Rectal smooth muscle tissue (tissue), 1 donor: Measurements from ENCODE around the gene ARMS2.

Experiments used
- H3K27ac ChIP-seq: one replicate; pipeline ENCODE4 v1.7.0; 2013; ENCODE audit warnings: low read depth, low read length, inconsistent platforms
- H3K27me3 ChIP-seq: one replicate; pipeline ENCODE4 v1.7.0; 2013; ENCODE audit warnings: low read length; ENCODE audit not compliant: control insufficient read depth, insufficient read depth
- H3K36me3 ChIP-seq: one replicate; pipeline ENCODE4 v1.7.0; 2013; ENCODE audit warnings: low read length; ENCODE audit not compliant: control insufficient read depth, insufficient read depth
- H3K4me1 ChIP-seq: one replicate; pipeline ENCODE4 v1.7.0; 2013; ENCODE audit warnings: low read length; ENCODE audit not compliant: control insufficient read depth, insufficient read depth
- H3K4me3 ChIP-seq: one replicate; pipeline ENCODE4 v1.7.0; 2013; ENCODE audit warnings: low read length
- H3K9ac ChIP-seq: one replicate; pipeline ENCODE4 v1.7.0; 2013; ENCODE audit warnings: low read length

The ARMS2 gene, protein sequence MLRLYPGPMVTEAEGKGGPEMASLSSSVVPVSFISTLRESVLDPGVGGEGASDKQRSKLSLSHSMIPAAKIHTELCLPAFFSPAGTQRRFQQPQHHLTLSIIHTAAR

DNA sequence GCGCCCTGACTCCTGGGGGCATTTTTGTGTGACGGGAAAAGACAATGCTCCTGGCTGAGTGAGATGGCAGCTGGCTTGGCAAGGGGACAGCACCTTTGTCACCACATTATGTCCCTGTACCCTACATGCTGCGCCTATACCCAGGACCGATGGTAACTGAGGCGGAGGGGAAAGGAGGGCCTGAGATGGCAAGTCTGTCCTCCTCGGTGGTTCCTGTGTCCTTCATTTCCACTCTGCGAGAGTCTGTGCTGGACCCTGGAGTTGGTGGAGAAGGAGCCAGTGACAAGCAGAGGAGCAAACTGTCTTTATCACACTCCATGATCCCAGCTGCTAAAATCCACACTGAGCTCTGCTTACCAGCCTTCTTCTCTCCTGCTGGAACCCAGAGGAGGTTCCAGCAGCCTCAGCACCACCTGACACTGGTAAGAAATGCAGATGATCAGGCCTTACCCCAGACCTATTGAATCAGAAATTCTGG is at the start of gene ARMS2:
Gene ARMS2 (plus strand): TSS at position 51 of the 478 bp plus-strand sequence. CDS start 75 bp downstream, at position 126.
- Histone ChIP-seq H3K27ac (no peak within 1 kb of the TSS), H3K4me1 (no peaks in the 10 kb centered on the region), H3K4me3 (no peak within 1 kb of the TSS), H3K9ac (no peak within 1 kb of the TSS), H3K36me3 (no peaks in the 10 kb centered on the region), H3K27me3 (peaks cover 12% of the 10 kb centered on the region)

DNA sequence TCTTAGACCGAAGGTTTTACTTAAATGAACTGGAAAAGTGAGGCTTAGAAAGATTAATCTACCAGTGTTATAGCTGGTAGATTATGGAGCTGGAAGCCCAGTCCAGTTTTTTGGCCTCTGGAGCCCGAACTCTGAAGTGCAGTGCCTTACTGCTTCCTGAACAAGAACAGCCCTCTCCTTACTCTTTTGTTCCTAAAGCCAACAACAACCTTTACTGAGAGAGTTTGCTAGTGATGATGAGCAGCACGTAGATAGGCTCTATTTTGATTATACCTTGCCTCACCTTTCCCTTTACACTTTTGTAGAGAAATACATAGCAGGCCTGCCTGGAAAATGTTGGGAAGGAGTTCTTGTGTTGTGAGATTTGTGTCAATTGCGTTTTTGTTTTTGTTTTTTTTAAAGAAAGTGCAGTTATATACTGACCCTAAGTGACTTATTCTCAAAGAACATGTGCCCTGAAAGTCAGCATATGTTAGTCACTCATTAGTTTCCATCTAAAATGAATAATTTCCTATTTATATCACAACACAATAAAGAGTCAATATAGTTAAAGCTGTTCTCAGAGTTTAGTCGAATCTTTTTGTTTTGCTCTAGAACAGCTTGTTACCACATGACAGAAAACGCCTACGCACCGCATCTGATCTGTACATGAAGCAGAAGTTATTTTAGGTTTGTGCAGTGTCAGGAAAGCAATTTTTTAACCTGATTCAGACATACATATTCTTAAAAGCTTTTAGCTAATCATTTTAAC is 46.9 kb upstream of the ARMS2 start:
- peaks cover 3% of the 10 kb centered on the region for H3K36me3 ChIP-seq
- H3K9ac ChIP-seq: no peak overlapping the region
- no peaks in the 10 kb centered on the region for H3K4me1 ChIP-seq
- H3K4me3 ChIP-seq: no peak overlapping the region
- no peak overlapping the region for H3K27ac ChIP-seq
- no peaks in the 10 kb centered on the region for H3K27me3 ChIP-seq

DNA sequence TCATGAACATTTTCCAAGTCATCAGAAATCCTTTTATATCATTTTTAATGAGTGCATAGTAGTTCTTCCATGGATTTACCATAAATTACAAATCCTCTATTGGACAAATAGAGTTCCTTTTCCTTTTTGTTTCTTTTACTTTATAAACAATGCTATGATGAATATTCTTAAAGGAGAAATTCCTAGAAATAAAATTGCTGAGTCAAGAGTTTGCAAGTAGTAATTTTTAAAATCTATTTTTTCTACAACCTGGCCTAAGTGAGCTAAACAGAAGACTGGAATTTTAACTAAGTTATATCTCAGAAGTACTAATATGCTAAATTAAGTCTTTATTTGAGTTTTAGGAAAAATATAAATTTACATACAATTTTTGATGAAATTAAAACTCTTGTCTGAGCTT is 41.1 kb upstream of the ARMS2 start:
- Histone ChIP-seq H3K27me3 (no peaks in the 10 kb centered on the region), H3K4me3 (no peak overlapping the region), H3K27ac (no peak overlapping the region), H3K9ac (no peak overlapping the region), H3K4me1 (no peaks in the 10 kb centered on the region), H3K36me3 (peaks cover 4% of the 10 kb centered on the region)

DNA sequence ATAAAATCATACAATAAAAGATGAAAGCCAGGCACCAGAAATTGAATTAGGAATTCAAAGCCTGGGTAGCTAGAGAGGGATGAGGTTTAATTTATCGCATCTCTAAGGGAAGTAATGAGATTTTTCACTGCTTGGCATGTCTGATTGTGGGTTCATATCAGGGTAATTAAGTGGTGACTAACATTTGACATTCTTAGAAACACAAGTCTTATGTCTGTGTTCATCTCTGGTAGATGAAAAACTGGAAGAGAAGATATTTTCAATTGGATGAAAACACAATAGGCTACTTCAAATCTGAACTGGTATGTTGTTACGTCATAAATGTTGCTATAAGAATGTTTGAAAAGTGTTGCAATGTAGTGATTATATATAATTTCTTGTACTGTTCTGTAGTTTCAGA is 36.8 kb upstream of the ARMS2 start:
- H3K9ac ChIP-seq: no peak overlapping the region
- no peak overlapping the region for H3K27ac ChIP-seq
- H3K27me3 ChIP-seq: no peaks in the 10 kb centered on the region
- H3K4me3 ChIP-seq: no peak overlapping the region
- peaks cover 9% of the 10 kb centered on the region for H3K4me1 ChIP-seq
- H3K36me3 ChIP-seq: peaks cover 5% of the 10 kb centered on the region

DNA sequence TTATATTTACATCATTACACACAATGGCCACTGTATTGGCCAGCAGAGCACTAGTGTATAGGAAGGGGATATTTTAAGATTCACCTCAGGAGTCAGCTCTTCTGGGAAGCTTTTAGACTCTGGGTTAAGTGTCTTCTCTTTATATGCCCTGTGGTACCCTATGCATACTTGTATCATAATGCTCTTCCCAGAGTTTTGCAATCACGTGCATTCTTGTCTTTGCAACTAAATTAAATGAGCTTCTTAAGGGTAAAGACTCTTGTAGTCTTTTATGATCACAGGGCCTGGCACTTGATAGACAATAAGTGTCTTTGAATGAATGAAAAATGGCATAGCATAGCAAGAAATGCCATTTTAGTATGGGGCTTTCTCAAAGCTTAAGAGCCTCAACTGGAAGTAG is 35.4 kb upstream of the ARMS2 start:
- no peak overlapping the region for H3K27ac ChIP-seq
- no peak overlapping the region for H3K4me3 ChIP-seq
- peaks cover 9% of the 10 kb centered on the region for H3K4me1 ChIP-seq
- H3K27me3 ChIP-seq: no peaks in the 10 kb centered on the region
- H3K36me3 ChIP-seq: peaks cover 3% of the 10 kb centered on the region
- no peak overlapping the region for H3K9ac ChIP-seq

DNA sequence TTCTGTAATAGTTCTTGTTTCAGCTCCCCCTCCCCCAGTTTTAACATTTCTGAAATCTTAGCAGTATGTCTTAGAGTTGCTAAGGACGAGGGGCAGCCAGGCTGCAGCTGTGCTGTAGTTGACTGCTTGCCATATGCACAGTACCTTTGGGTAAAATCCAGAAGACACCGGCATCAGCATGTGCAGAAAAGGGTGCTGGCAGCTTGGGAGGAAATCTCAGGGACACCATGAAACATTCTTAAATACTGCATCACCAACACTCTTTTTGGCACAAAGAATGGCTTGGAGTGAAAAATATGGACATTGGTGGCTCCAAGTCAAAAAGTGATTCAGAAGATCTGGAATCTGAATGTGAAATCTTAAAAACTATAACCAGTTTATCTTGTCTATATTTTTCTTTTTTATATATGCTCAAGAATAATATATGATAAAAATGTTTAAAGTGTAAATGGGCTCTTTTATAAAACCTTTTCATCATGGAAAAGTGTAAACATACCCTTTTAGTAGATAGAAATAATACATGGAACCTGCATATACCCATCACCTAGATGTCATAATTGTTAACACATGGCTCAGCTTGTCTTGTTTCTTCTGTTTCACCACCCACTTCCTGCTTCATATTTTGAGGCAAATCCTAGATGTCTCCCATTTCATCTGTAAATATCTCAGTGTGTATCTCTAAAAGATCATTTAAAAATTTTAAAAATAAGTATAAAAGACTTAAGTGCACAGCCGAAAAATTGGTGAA is 34.4 kb upstream of the ARMS2 start:
- Histone ChIP-seq H3K27ac (no peak overlapping the region), H3K9ac (no peak overlapping the region), H3K4me3 (no peak overlapping the region), H3K36me3 (peaks cover 3% of the 10 kb centered on the region), H3K4me1 (peaks cover 9% of the 10 kb centered on the region), H3K27me3 (no peaks in the 10 kb centered on the region)

DNA sequence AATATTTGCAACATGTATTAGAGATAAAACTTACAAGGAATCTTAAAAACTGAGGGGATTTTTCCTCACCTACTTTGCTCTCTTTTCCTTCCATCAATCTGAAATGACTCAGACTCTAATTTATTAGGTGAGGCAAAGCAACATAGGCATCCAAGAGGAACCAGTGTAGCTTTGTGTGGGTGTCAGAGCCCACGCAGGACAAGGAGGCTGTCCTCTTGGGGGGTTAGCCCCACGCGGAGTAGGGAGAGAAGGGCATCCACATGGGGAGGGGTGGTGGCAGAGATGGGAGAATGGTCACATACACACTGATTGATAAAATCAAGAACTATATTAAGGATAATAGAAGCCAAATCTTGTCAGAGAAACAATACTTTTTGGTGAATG is 33.8 kb upstream of the ARMS2 start:
- Histone ChIP-seq H3K27me3 (no peaks in the 10 kb centered on the region), H3K36me3 (peaks cover 3% of the 10 kb centered on the region), H3K27ac (no peak overlapping the region), H3K9ac (no peak overlapping the region), H3K4me3 (no peak overlapping the region), H3K4me1 (peaks cover 9% of the 10 kb centered on the region)

DNA sequence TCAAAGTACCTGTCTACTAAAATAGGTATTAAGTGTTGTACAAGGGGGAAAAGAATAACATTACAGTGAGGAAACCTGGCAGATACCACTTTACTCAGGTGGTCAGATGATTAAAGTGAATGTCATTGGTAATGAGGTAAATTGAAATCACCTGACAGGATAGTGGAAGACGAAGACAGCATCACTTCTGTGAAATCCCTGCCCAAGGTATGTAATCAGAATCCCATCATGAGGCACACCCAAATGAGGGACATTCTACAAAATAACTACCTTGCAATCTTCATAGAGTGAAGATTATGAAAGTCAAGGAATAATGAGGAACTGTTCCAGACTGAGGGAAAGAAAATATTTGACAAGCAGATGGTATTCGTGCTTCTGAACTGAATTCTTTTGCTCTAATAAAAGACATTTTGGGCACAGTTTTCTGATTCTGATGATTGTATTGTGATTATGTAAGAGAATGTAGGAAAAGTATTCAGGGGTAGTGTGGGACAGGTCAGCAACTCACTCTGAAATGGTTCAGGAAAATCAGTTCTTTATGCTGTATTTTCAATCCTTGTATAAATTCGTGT is 33.3 kb upstream of the ARMS2 start:
- Histone ChIP-seq H3K9ac (no peak overlapping the region), H3K4me1 (peaks cover 9% of the 10 kb centered on the region), H3K36me3 (peaks cover 3% of the 10 kb centered on the region), H3K4me3 (no peak overlapping the region), H3K27me3 (no peaks in the 10 kb centered on the region), H3K27ac (no peak overlapping the region)

DNA sequence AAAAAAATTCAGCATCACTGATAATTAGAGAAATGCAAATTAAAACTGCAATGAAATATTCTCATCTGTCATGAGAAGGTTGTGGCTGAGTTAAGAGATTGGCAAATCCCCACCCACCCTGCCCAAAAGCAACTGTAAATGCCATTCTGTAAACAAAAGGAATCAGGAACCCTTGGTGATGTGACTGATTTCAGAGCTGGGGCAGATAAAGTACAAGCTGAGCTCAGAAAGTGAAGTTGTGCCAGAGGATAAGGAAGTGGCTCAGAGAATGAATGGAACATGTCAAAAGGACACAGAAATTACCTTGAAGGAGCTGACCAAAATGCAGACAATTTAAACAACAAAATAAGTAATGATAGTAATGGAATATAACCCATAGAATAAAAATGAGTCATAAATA is 32.7 kb upstream of the ARMS2 start:
- Histone ChIP-seq H3K36me3 (peaks cover 3% of the 10 kb centered on the region), H3K9ac (no peak overlapping the region), H3K27me3 (no peaks in the 10 kb centered on the region), H3K4me3 (no peak overlapping the region), H3K27ac (no peak overlapping the region), H3K4me1 (peaks cover 9% of the 10 kb centered on the region)

DNA sequence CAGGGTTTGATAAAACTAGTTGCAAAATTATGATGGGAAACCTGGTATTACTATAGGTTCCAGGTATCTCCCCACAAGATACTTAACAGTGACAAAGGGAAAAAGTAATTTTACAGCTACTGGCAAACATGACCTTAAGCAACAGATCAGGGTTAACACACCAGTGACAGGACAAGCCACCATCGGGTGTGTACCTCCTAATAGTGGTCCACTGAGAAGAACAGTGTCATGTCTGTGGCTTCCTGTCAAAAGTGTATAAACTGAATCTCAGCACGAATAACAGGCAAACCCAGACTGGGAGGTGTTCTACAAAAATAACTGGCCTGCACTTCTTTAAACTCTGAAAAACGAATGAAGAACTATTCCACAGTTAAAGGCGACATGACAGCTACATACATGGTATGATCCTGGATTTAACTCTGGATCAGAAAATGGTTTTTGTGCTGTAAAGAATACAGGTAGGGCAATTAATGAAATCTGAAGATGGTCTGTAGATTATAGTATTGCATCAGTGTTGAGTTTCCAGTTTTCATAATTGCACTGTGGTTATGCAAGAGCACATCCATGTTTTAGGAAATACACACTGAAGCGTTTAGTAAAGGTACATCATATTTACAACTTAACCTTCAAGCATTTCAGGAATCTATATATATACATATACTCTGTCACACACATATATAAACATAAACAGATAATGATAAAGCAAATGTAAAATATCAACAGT is 32.0 kb upstream of the ARMS2 start:
- Histone ChIP-seq H3K9ac (no peak overlapping the region), H3K27me3 (no peaks in the 10 kb centered on the region), H3K27ac (no peak overlapping the region), H3K36me3 (peaks cover 3% of the 10 kb centered on the region), H3K4me3 (no peak overlapping the region), H3K4me1 (peaks cover 9% of the 10 kb centered on the region)

DNA sequence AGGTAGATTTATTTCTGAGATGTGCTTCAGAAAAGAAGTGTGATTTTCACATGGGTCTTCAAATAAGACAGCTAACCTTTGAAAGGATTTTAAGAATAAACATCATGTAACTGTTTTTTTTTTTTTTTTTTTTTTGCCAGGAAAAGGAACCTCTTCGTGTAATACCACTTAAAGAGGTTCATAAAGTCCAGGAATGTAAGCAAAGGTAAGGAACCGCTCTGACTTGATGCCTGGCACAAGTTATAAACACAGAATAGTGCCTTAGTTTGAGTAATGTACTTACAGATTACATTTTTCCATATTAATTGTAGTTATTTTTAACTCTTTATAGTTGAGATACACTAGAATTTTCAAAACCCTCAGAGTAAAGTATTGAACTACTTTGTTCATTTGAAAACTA is 30.4 kb upstream of the ARMS2 start:
- Histone ChIP-seq H3K27ac (no peak overlapping the region), H3K4me3 (no peak overlapping the region), H3K9ac (no peak overlapping the region), H3K4me1 (peaks cover 11% of the 10 kb centered on the region), H3K36me3 (peaks cover 3% of the 10 kb centered on the region), H3K27me3 (no peaks in the 10 kb centered on the region)

DNA sequence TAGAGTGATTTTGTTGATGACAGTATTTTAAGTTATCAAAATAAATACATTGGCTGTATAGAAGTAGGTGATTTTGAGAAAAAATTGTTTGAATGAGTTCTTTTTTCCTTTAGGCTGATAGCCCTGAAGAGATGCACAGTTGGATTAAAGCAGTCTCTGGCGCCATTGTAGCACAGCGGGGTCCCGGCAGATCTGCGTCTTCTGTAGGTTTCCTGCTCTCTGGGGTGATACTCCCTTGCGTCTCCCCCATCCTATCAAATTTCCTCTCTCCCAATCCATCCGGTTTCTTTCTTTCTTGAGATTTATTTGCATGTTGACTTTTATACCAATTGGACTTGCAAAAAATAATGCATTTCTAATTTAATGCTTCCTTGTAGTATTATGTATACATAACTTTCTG is 27.6 kb upstream of the ARMS2 start:
- Histone ChIP-seq H3K36me3 (peaks cover 6% of the 10 kb centered on the region), H3K27me3 (no peaks in the 10 kb centered on the region), H3K9ac (no peak overlapping the region), H3K4me3 (no peak overlapping the region), H3K4me1 (peaks cover 6% of the 10 kb centered on the region), H3K27ac (no peak overlapping the region)
